ENCODE measurements around the gene ZNF70.

DNA sequence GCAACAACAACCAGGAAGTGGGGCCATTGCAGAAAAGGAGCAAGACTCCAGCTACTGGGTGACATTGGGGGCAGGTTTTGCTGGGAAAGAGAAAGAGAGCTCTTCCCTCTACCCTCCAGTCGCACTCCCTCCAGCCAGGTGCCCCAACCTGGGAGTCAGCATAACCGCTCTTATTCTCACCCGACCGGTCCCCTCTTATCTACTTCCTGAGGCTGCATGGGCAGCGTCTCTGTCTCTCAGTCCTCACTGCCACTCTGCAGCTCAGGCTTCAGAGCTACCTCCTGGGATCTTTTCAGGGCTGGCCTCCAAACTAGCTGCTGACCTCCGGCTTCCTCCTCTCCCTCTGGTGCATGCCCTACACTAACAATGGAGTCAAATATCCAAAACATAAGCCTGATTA, 5.1 kb downstream of the ZNF70 start:
- TF ChIP-seq, protein P1, sequence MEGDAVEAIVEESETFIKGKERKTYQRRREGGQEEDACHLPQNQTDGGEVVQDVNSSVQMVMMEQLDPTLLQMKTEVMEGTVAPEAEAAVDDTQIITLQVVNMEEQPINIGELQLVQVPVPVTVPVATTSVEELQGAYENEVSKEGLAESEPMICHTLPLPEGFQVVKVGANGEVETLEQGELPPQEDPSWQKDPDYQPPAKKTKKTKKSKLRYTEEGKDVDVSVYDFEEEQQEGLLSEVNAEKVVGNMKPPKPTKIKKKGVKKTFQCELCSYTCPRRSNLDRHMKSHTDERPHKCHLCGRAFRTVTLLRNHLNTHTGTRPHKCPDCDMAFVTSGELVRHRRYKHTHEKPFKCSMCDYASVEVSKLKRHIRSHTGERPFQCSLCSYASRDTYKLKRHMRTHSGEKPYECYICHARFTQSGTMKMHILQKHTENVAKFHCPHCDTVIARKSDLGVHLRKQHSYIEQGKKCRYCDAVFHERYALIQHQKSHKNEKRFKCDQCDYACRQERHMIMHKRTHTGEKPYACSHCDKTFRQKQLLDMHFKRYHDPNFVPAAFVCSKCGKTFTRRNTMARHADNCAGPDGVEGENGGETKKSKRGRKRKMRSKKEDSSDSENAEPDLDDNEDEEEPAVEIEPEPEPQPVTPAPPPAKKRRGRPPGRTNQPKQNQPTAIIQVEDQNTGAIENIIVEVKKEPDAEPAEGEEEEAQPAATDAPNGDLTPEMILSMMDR (IDR thresholded peaks at IDR 0.05), result no peak
- TF ChIP-seq POLR2AphosphoS5 (IDR thresholded peaks at IDR 0.05) (no peak), EP300 (IDR thresholded peaks at IDR 0.05) (no peak)
